ENCODE data around the gene CDC42BPG. TPM values are rescaled to one million over a fixed set of nuclear protein-coding genes. Genes with fewer than 3 reads are reported as not detected.

The CDC42BPG gene
- total and polyA plus RNA-seq, 3 donors from 2014 or later = 5.3 to 9.2 (median 7.6) TPM

- no peaks in the 10 kb centered on the region for H3K9me3 ChIP-seq
- H3K36me3 ChIP-seq (ENCODE audit: low read depth, missing control alignments) = no peaks in the 10 kb centered on the region
- TF ChIP-seq CTCF (IDR thresholded peaks at IDR 0.05) = no peak
- TF ChIP-seq POLR2A (IDR thresholded peaks at IDR 0.05) = no peak
- intact Hi-C loops (cut with DNase I; ENCODE audit: low total_unique reads) = no loop called here
- H3K4me3 ChIP-seq = no peak overlapping the region
- WGBS, 2 donors = 94 to 99% methylated on average over 9 to 20 of the region's 21 CpGs
- no peak overlapping the region for H3K27ac ChIP-seq
- DNase-seq = no peak
- H3K4me1 ChIP-seq = no peaks in the 10 kb centered on the region
- H3K27me3 ChIP-seq = no peaks in the 10 kb centered on the region
These were observed 11.8 kb downstream of the CDC42BPG start for GRCh38 chr11:64832467-64833197.

GRCh38 chr11:64831411-64831891 lies 13.0 kb downstream of the CDC42BPG start:
- Histone ChIP-seq H3K27ac (no peak overlapping the region), H3K9me3 (no peaks in the 10 kb centered on the region), H3K27me3 (no peaks in the 10 kb centered on the region), H3K4me1 (no peaks in the 10 kb centered on the region), H3K4me3 (no peak overlapping the region), H3K36me3 (ENCODE audit: low read depth, missing control alignments) (no peaks in the 10 kb centered on the region)
- intact Hi-C loops (cut with DNase I; ENCODE audit: low total_unique reads) = no loop called here
- TF ChIP-seq POLR2A (IDR thresholded peaks at IDR 0.05) = no peak
- TF ChIP-seq CTCF (IDR thresholded peaks at IDR 0.05) = no peak
- no peak for DNase-seq
- 93% methylated on average over 14 to 19 of the region's 24 CpGs for WGBS, 2 donors

- H3K9me3 ChIP-seq = no peaks in the 10 kb centered on the region
- no peak overlapping the region for H3K4me3 ChIP-seq
- H3K4me1 ChIP-seq = no peaks in the 10 kb centered on the region
- H3K36me3 ChIP-seq (ENCODE audit: low read depth, missing control alignments) = no peaks in the 10 kb centered on the region
- no peaks in the 10 kb centered on the region for H3K27me3 ChIP-seq
- H3K27ac ChIP-seq = no peak overlapping the region
- no peak for TF ChIP-seq CTCF (IDR thresholded peaks at IDR 0.05)
- TF ChIP-seq POLR2A (IDR thresholded peaks at IDR 0.05) = no peak
- peak; percentile 69 for DNase-seq
- WGBS, 2 donors = 75 to 86% methylated on average over 30 to 31 of the region's 43 CpGs
- intact Hi-C loops (cut with DNase I; ENCODE audit: low total_unique reads) = no loop called here
These were observed 14.8 kb downstream of the CDC42BPG start for GRCh38 chr11:64829536-64830251.

GRCh38 chr11:64827451-64827839 lies 17.0 kb downstream of the CDC42BPG start:
- intact Hi-C loops (cut with DNase I; ENCODE audit: low total_unique reads) = no loop called here
- DNase-seq = no peak

More at GRCh38 chr11:64827451-64827839, 17.0 kb downstream of the CDC42BPG start:
- no peaks in the 10 kb centered on the region for H3K9me3 ChIP-seq
- peak overlapping the region in 1 of 2 donors; percentile 40 for H3K4me3 ChIP-seq
- no peaks in the 10 kb centered on the region for H3K36me3 ChIP-seq (ENCODE audit: low read depth, missing control alignments)
- H3K27me3 ChIP-seq = no peaks in the 10 kb centered on the region
- 42 to 93% methylated on average over 9 to 22 of the region's 22 CpGs for WGBS, 2 donors
- H3K4me1 ChIP-seq = no peaks in the 10 kb centered on the region
- TF ChIP-seq CTCF (IDR thresholded peaks at IDR 0.05) (no peak), POLR2A (IDR thresholded peaks at IDR 0.05) (no peak)
- no peak overlapping the region for H3K27ac ChIP-seq
